ENCODE data around the gene MAPK6.

- no peak for TF ChIP-seq CTCF (IDR thresholded peaks at IDR 0.05)
- no peak for TF ChIP-seq HMGXB4 (CRISPR knock-in tag; IDR thresholded peaks at IDR 0.05)
- TF ChIP-seq NR1H2 (CRISPR knock-in tag; IDR thresholded peaks at IDR 0.05) = no peak
- TF ChIP-seq MAX (CRISPR knock-in tag; IDR thresholded peaks at IDR 0.05) = no peak
- TF ChIP-seq GTF2I (CRISPR knock-in tag; conservative IDR thresholded peaks at IDR 0.05) = no peak
- no peak for TF ChIP-seq TCF7 (CRISPR knock-in tag; IDR thresholded peaks at IDR 0.05; ENCODE audit: low read depth)
- no peak for TF ChIP-seq SP1 (CRISPR knock-in tag; conservative IDR thresholded peaks at IDR 0.05)
Measured at GRCh38 chr15:52011711-52012144, 7.3 kb upstream of the MAPK6 start.

Measured in WTC11 (cell line).